ENCODE measurements around the gene FBXL22. TPM values are rescaled to one million over a fixed set of nuclear protein-coding genes. Genes with fewer than 3 reads are reported as not detected.

FBXL22 gene
- total RNA-seq, 1 donor from 2014 or later = 0.43 TPM

DNA sequence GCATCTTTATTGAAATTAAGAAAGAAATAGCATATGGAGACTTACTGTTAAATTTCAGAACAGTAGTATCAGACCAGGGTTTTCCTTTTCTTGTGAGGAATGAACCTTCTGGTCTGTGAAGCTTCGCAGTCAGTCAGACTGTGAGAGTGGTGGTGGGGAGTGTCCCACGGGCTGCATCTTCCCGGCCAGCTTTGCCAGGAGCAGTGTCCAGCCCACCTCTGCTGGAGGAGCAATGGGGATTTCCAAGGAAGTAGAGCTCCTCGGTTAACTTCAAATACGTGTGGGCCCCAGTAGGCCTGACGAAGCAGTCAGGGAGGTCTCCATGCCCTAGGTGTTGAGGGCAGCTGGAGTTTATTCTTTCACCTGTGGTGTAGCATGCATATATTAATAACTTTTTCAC is 40.9 kb upstream of the FBXL22 start:
- H3K4me1 ChIP-seq = peaks cover 0 to 11% of the 10 kb centered on the region in 2 donors
- no peak overlapping the region for H3K4me3 ChIP-seq
- DNase-seq (ENCODE audit: low spot score in 2 of 2) = no peak
- peaks cover 12 to 31% of the 10 kb centered on the region in 2 donors for H3K36me3 ChIP-seq
- intact Hi-C loops (cut with DNase I) = no loop called here
- no peaks in the 10 kb centered on the region for H3K9me3 ChIP-seq
- no peak overlapping the region for H3K27ac ChIP-seq
- no peaks in the 10 kb centered on the region for H3K27me3 ChIP-seq
- TF ChIP-seq CTCF (IDR thresholded peaks at IDR 0.05) = no peak

- peaks cover 0 to 11% of the 10 kb centered on the region in 2 donors for H3K4me1 ChIP-seq
- no peaks in the 10 kb centered on the region for H3K27me3 ChIP-seq
- H3K27ac ChIP-seq = no peak overlapping the region
- no peak for DNase-seq (ENCODE audit: low spot score in 2 of 2)
- TF ChIP-seq CTCF (IDR thresholded peaks at IDR 0.05) = no peak
- H3K36me3 ChIP-seq = peaks cover 17 to 34% of the 10 kb centered on the region in 2 donors
- H3K4me3 ChIP-seq = no peak overlapping the region
- no peaks in the 10 kb centered on the region for H3K9me3 ChIP-seq
- intact Hi-C loops (cut with DNase I) = no loop called here
Measured at GRCh38 chr15:63556736-63557135, 40.5 kb upstream of the FBXL22 start.

GRCh38 chr15:63559753-63560152 is 37.4 kb upstream of the FBXL22 start:
- no peak for TF ChIP-seq CTCF (IDR thresholded peaks at IDR 0.05)
- Histone ChIP-seq H3K9me3 (no peaks in the 10 kb centered on the region), H3K27ac (no peak overlapping the region), H3K27me3 (no peaks in the 10 kb centered on the region), H3K36me3 (peaks cover 27 to 48% of the 10 kb centered on the region in 2 donors), H3K4me3 (no peak overlapping the region), H3K4me1 (no peaks in the 10 kb centered on the region)
- intact Hi-C loops (cut with DNase I) = no loop called here
- DNase-seq (ENCODE audit: low spot score in 2 of 2) = no peak

DNA sequence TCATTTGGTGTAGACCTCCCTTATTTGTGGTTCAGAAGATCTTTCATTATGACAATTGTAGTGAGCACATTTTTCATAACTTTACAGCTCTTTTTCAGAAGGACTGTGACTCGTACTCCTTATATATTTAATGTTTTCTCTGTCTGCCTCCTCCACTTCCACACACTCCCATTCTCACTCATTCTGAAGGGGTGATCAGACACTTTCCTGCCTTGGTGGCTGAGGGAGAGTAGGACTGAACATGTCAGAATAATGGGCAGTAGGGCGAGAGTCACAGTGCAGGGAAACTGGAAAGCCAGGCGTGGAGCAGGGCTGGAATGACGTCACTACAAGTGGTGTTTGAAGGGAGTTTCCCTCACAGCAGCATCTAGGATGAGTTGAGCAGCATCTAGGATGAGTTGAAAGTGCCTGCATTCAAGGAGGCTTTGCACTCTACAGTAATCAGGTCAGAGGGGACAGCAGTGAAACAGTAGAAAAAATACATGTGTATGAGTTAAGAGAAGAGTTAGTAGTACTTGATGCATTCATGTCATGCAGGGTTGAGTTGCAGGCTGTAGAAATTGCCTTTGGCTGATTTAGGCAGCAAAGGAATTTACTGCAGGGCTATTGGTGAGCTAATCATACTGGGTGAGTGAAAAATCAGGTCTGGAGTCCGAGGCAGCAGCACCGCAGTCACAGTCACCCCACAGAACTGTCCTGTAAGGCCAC is 36.3 kb upstream of the FBXL22 start:
- intact Hi-C loops (cut with DNase I) = no loop called here
- no peak for TF ChIP-seq CTCF (IDR thresholded peaks at IDR 0.05)
- H3K36me3 ChIP-seq = peaks cover 27 to 53% of the 10 kb centered on the region in 2 donors

GRCh38 chr15:63564093-63564492 is 33.1 kb upstream of the FBXL22 start:
- no peaks in the 10 kb centered on the region for H3K4me1 ChIP-seq
- TF ChIP-seq CTCF (IDR thresholded peaks at IDR 0.05) = no peak
- H3K4me3 ChIP-seq = no peak overlapping the region
- no peak overlapping the region for H3K27ac ChIP-seq
- H3K27me3 ChIP-seq = no peaks in the 10 kb centered on the region
- no peaks in the 10 kb centered on the region for H3K9me3 ChIP-seq
- intact Hi-C loops (cut with DNase I) = no loop called here
- no peak for DNase-seq (ENCODE audit: low spot score in 2 of 2)
- H3K36me3 ChIP-seq = peaks cover 24 to 38% of the 10 kb centered on the region in 2 donors

More for the DNA sequence above, 36.3 kb upstream of the FBXL22 start:
- H3K4me3 ChIP-seq = no peak overlapping the region
- no peak overlapping the region for H3K27ac ChIP-seq
- no peaks in the 10 kb centered on the region for H3K27me3 ChIP-seq
- no peaks in the 10 kb centered on the region for H3K4me1 ChIP-seq
- DNase-seq (ENCODE audit: low spot score in 2 of 2) = no peak
- no peaks in the 10 kb centered on the region for H3K9me3 ChIP-seq
